HFF-Myc (cell line): ENCODE results near the gene PTPRT.

ENCODE experiments used
- DNase-seq: peaks from one replicate; pipeline ENCODE4 v3.0.0-alpha.2; 2011; ENCODE audit warnings: low read depth; ENCODE audit errors: extremely low read depth
- H3K4me3 ChIP-seq: replicated peaks from 2 replicates; pipeline ENCODE4 v1.5.1; 2011; ENCODE audit warnings: low read depth, mild to moderate bottlenecking, control low read depth, low read length
- CTCF ChIP-seq: IDR thresholded peaks from 2 replicates; pipeline ENCODE4 v1.5.1; 2012; ENCODE audit warnings: mild to moderate bottlenecking, low read depth, low read length, control low read depth; ENCODE audit errors: missing control alignments

The PTPRT gene

GRCh38 chr20:42553374-42553773, 636.3 kb downstream of the PTPRT start:
- no peak for DNase-seq
- no peak overlapping the region for H3K4me3 ChIP-seq
- no peak for TF ChIP-seq CTCF

- H3K4me3 ChIP-seq, result no peak overlapping the region
- DNase-seq, result no peak
- no peak for TF ChIP-seq CTCF
Measured at GRCh38 chr20:42549496-42549895, 640.2 kb downstream of the PTPRT start.

- no peak for DNase-seq
- no peak for TF ChIP-seq CTCF
- H3K4me3 ChIP-seq, result no peak overlapping the region
Measured at GRCh38 chr20:42544926-42545325, 644.8 kb downstream of the PTPRT start.

GRCh38 chr20:42532831-42533230, 656.9 kb downstream of the PTPRT start:
- DNase-seq, result no peak
- TF ChIP-seq CTCF, result no peak
- H3K4me3 ChIP-seq, result no peak overlapping the region

GRCh38 chr20:42531508-42531961, 658.2 kb downstream of the PTPRT start:
- no peak for TF ChIP-seq CTCF

GRCh38 chr20:42530855-42531448, 658.8 kb downstream of the PTPRT start:
- no peak for DNase-seq
- no peak for TF ChIP-seq CTCF
- no peak overlapping the region for H3K4me3 ChIP-seq

More at GRCh38 chr20:42531508-42531961, 658.2 kb downstream of the PTPRT start:
- DNase-seq, result no peak
- no peak overlapping the region for H3K4me3 ChIP-seq

- no peak overlapping the region for H3K4me3 ChIP-seq
- TF ChIP-seq CTCF, result no peak
- no peak for DNase-seq
Measured at GRCh38 chr20:42530191-42530590, 659.5 kb downstream of the PTPRT start.
